Kidney (tissue), 14 donors: ENCODE results near the gene CD80. TPM values are rescaled to one million over a fixed set of nuclear protein-coding genes. Genes with fewer than 3 reads are reported as not detected.

Experiments used
- DNase-seq, 5 donors: peaks; one replicate each; pipeline ENCODE4 v3.0.0-alpha.2; 2013 to 2020
- FAIRE-seq: peaks from 2 replicates; lab custom pipeline; 2012; peaks lifted over from hg19 to GRCh38; lab: Jason Lieb, UNC
- H3K27ac ChIP-seq, 2 donors: one replicate each; pipeline ENCODE4 v1.7.0; 2013; ENCODE audit warnings: low read depth in 2 of 2, low read length in 2 of 2, inconsistent platforms in 1 of 2
- H3K27me3 ChIP-seq: one replicate; pipeline ENCODE4 v1.7.1; 2013; ENCODE audit warnings: low read length, inconsistent platforms; ENCODE audit not compliant: control insufficient read depth, insufficient read depth
- H3K36me3 ChIP-seq, 3 donors: one replicate each; pipeline versions ENCODE4 v1.7.0 to v1.7.1; 2013; ENCODE audit warnings: low read length in 3 of 3, control low read depth in 1 of 3, inconsistent platforms in 1 of 3; ENCODE audit not compliant: insufficient read depth in 3 of 3, control insufficient read depth in 2 of 3
- H3K4me1 ChIP-seq, 3 donors: one replicate each; pipeline versions ENCODE4 v1.7.0 to v1.7.1; 2013; ENCODE audit warnings: low read length in 3 of 3, inconsistent platforms in 1 of 3, low read depth in 1 of 3; ENCODE audit not compliant: control insufficient read depth in 2 of 3, insufficient read depth in 2 of 3
- H3K4me3 ChIP-seq, 3 donors: one replicate each; pipeline versions ENCODE4 v1.7.0 to v1.8.1; 2013; ENCODE audit warnings: low read length in 3 of 3, control low read depth in 1 of 3, inconsistent platforms in 1 of 3
- H3K9ac ChIP-seq, 3 donors: one replicate each; pipeline versions ENCODE4 v1.7.0 to v1.7.1; 2013; ENCODE audit warnings: low read length in 3 of 3, control low read depth in 1 of 3, inconsistent platforms in 1 of 3
- H3K9me3 ChIP-seq, 3 donors: one replicate each; pipeline versions ENCODE4 v1.7.0 to v1.7.1; 2013; ENCODE audit warnings: low read length in 3 of 3, control low read depth in 1 of 3, inconsistent platforms in 1 of 3; ENCODE audit not compliant: control insufficient read depth in 2 of 3, insufficient read depth in 1 of 3
- intact Hi-C: fragments of 100-400 bp; cut with DNase I; formaldehyde crosslinking; loops from one replicate; pipeline ENCODE4 v1.11.1; 2022
- polyA plus RNA-seq: library from polyadenylated mRNA; stranded (reverse); fragments of 350-450 nt; fragmentation: Illumina TruSeq; extraction: RNeasy Lipid Tissue Mini Kit (QIAGEN cat#74804); gene quantifications from one replicate; pipeline ENCODE4 v1.2.3, GENCODE V29; 2014; ENCODE audit warnings: low read depth, low replicate concordance; ENCODE audit not compliant: insufficient read depth
- total RNA-seq: library from RNA; stranded (reverse); fragmentation: NEBNext Ultra II Directional; extraction: Animal tissue kit (Norgen Biotek cat#: 25700); gene quantifications from one replicate; pipeline ENCODE4 v1.2.1, GENCODE V29; 2021
- TF ChIP-seq, protein P1 (sequence below): IDR thresholded peaks from 3 replicates; pipeline ENCODE4 v1.5.1; 2012; ENCODE audit warnings: mild to moderate bottlenecking, moderate library complexity, borderline replicate concordance; ENCODE audit not compliant: insufficient read depth; ENCODE audit errors: extremely low read depth
- donor health status: control.
- donor health status: control.
- donor health status: control.
- donor health status: control.
- donor health status: control.
- donor health status: DM: yes; HTN: yes; CAD: no.
- donor health status: Normal renal cell carcinoma (clear cell type).

Gene CD80
- total and polyA plus RNA-seq, 2 donors from 2014 or later, result 1.2 TPM; not detected in 1

DNA sequence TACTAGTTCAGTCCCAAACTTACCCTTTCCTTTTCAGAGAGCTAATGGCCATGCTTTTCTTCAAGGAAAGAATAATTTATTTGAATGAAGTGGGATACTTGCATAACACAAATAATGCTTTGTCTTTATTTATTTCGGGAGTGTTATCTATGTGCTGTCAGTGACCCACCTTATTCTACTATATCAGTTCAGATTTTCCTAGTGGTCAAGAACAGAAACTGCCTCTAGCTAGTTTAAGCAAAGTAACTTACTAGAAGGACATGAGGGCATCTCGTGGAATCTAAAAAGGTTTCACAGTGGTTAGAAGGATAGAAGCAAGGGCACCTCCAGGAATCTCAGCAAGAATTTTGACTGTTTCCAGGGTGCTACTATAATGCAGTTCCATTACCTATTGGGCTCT, 64.8 kb downstream of the CD80 start:
- no peak for FAIRE-seq
- TF ChIP-seq, protein P1, sequence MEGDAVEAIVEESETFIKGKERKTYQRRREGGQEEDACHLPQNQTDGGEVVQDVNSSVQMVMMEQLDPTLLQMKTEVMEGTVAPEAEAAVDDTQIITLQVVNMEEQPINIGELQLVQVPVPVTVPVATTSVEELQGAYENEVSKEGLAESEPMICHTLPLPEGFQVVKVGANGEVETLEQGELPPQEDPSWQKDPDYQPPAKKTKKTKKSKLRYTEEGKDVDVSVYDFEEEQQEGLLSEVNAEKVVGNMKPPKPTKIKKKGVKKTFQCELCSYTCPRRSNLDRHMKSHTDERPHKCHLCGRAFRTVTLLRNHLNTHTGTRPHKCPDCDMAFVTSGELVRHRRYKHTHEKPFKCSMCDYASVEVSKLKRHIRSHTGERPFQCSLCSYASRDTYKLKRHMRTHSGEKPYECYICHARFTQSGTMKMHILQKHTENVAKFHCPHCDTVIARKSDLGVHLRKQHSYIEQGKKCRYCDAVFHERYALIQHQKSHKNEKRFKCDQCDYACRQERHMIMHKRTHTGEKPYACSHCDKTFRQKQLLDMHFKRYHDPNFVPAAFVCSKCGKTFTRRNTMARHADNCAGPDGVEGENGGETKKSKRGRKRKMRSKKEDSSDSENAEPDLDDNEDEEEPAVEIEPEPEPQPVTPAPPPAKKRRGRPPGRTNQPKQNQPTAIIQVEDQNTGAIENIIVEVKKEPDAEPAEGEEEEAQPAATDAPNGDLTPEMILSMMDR, result no peak
- Histone ChIP-seq H3K4me3 (no peak overlapping the region), H3K36me3 (no peaks in the 10 kb centered on the region), H3K9me3 (no peaks in the 10 kb centered on the region), H3K27ac (no peak overlapping the region), H3K4me1 (peaks cover 0 to 6% (median 2%) of the 10 kb centered on the region in 3 donors), H3K9ac (no peak overlapping the region), H3K27me3 (no peaks in the 10 kb centered on the region)
- no peak for DNase-seq
- intact Hi-C loops, result no loop called here

DNA sequence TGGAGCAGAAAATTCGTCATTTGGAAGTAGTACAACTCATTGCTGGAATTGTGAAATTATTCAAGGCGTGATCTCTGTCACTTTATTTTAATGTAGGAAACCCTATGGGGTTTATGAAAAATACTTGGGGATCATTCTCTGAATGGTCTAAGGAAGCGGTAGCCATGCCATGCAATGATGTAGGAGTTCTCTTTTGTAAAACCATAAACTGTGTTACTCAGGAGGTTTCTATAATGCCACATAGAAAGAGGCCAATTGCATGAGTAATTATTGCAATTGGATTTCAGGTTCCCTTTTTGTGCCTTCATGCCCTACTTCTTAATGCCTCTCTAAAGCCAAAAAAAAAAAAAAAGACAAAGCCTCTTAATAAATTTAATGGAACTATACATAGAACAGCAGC, 66.6 kb downstream of the CD80 start:
- intact Hi-C loops, result no loop called here
- Histone ChIP-seq H3K27me3 (no peaks in the 10 kb centered on the region), H3K4me1 (peaks cover 0 to 6% (median 0%) of the 10 kb centered on the region in 3 donors), H3K9me3 (no peaks in the 10 kb centered on the region), H3K27ac (no peak overlapping the region), H3K4me3 (no peak overlapping the region), H3K36me3 (no peaks in the 10 kb centered on the region), H3K9ac (no peak overlapping the region)
- DNase-seq (no peak), FAIRE-seq (no peak)
- TF ChIP-seq, protein P1, result no peak

DNA sequence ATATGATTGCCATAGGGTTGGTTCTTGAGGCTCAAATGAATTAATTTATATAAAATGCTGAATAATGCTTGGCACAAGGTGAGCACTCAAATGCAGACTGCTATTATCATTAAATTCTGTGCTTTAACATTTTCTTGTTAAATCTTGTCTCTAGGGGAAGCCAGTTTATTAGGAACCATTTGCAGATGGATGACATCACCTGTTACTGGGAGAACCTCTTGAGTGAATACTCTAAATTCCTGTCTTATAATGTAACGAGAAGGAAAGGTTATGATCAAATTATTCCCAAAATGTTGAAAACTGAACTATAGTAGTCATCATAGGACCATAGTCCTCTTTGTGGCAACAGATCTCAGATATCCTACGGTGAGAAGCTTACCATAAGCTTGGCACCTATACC, 67.3 kb downstream of the CD80 start:
- intact Hi-C loops, result no loop called here
- H3K4me3 ChIP-seq, result no peak overlapping the region

DNA sequence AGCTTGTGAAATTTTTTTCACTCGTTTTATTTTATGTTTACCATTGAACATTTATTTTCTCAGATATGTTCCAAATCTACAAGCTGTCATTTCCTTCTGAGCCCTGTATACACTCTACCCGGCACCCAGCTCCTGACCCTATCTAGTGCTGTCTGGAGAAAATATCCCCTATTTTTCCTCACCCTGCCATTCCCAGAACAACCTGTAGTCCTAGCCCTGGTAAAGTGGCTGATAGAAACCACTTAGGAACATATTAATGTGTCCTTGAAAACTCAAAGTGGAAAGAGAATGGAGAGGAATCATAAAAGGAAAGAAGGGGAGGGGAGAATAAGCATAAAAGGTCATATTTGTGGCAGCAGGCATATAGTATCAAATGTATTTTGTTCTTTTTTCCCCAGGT, 69.3 kb downstream of the CD80 start:
- Histone ChIP-seq H3K27me3 (no peaks in the 10 kb centered on the region), H3K9ac (no peak overlapping the region), H3K4me1 (no peaks in the 10 kb centered on the region), H3K36me3 (peaks cover 2 to 12% (median 9%) of the 10 kb centered on the region in 3 donors), H3K27ac (no peak overlapping the region), H3K9me3 (no peaks in the 10 kb centered on the region), H3K4me3 (no peak overlapping the region)
- intact Hi-C loops, result no loop called here
- TF ChIP-seq, protein P1, result no peak
- no peak for FAIRE-seq
- no peak for DNase-seq

More for the DNA sequence above, 67.3 kb downstream of the CD80 start:
- Histone ChIP-seq H3K9me3 (no peaks in the 10 kb centered on the region), H3K27me3 (no peaks in the 10 kb centered on the region), H3K36me3 (no peaks in the 10 kb centered on the region), H3K27ac (no peak overlapping the region), H3K4me1 (peaks cover 0 to 2% (median 0%) of the 10 kb centered on the region in 3 donors), H3K9ac (no peak overlapping the region)
- FAIRE-seq (no peak), DNase-seq (no peak)
- TF ChIP-seq, protein P1, result no peak
